HEK293T (cell line): ENCODE data around the gene KIF25.

Experiments used
- ARNT ChIP-seq: fragments of 450-650 bp; IDR thresholded peaks from 2 replicates; pipeline ENCODE4 v1.6.1; 2017; ENCODE audit warnings: mild to moderate bottlenecking
- BHLHE40 ChIP-seq: fragments of 450-650 bp; IDR thresholded peaks from 2 replicates; pipeline ENCODE4 v1.6.1; 2016; ENCODE audit warnings: mild to moderate bottlenecking, moderate library complexity, borderline replicate concordance
- CTBP1 ChIP-seq: fragments of 450-650 bp; IDR thresholded peaks from 2 replicates; pipeline ENCODE4 v1.6.1; 2016; ENCODE audit warnings: borderline replicate concordance
- ELF4 ChIP-seq: fragments of 450-650 bp; IDR thresholded peaks from 2 replicates; pipeline ENCODE4 v1.6.1; 2017; ENCODE audit warnings: antibody characterized with exemption
- FOXA1 ChIP-seq: fragments of 450-650 bp; IDR thresholded peaks from 2 replicates; pipeline ENCODE4 v1.6.1; 2016; ENCODE audit warnings: mild to moderate bottlenecking
- FOXM1 ChIP-seq: fragments of 450-650 bp; IDR thresholded peaks from 2 replicates; pipeline ENCODE4 v1.6.1; 2017; ENCODE audit warnings: mild to moderate bottlenecking, borderline replicate concordance
- HDGF ChIP-seq: fragments of 450-650 bp; IDR thresholded peaks from 2 replicates; pipeline ENCODE4 v1.6.1; 2017; ENCODE audit warnings: antibody characterized with exemption, borderline replicate concordance
- L3MBTL2 ChIP-seq: fragments of 450-650 bp; conservative IDR thresholded peaks from 2 replicates; pipeline ENCODE4 v1.6.1; 2016; ENCODE audit warnings: mild to moderate bottlenecking
- NFRKB ChIP-seq: fragments of 450-650 bp; IDR thresholded peaks from 2 replicates; pipeline ENCODE4 v1.6.1; 2016; ENCODE audit warnings: mild to moderate bottlenecking, moderate library complexity
- SP1 ChIP-seq: fragments of 450-650 bp; IDR thresholded peaks from 2 replicates; pipeline ENCODE4 v1.6.1; 2017
- SUZ12 ChIP-seq: fragments of 450-650 bp; IDR thresholded peaks from 2 replicates; pipeline ENCODE4 v1.6.1; 2016; ENCODE audit warnings: mild to moderate bottlenecking
- TARDBP ChIP-seq: fragments of 450-650 bp; IDR thresholded peaks from 2 replicates; pipeline ENCODE4 v1.6.1; 2016
- ZNF384 ChIP-seq: fragments of 450-650 bp; IDR thresholded peaks from 2 replicates; pipeline ENCODE4 v1.6.1; 2016

DNA sequence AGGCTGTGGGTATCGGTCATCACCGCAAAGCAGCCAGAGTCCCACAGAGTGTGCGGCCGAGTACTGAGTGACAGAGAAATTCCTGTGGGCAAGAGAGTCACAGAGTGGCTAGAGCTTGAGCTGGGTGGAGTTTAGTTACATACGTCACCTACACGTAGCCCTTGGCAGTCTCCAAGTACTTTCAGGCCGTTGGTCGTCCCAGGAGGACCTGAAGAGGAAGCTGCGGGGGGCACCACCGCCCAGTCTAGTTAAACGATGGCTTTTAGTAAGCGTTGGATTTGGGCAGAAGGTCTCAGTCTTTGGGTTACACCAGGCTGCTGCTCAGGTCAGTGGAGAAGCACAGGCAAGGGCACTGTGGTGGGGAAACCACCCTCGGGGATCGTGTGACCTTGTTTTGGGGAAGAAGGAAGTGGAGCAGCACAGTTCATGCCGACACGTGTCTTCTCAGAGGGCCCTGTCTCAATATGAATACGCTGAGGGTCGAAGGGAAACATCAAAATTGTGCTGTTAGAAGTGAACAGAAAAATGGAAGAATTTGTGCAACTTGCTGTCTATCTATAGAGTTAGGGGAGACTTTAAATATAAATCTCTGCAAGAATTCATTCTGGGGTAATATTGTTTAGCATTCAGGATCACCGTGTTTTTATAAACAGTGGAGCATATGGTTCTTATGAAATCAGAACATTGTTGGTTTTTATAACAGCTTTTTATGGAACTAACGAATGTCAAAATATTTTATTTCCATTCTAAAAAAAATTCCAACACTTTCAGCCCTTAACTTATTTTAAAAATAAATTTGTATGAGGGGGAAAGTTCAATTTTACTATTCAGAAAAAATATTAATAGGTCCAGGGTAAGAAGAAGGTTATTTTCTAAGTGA lies 28.6 kb downstream of the KIF25 start:
- TF ChIP-seq BHLHE40 (no peak), ARNT (no peak), SP1 (no peak), FOXA1 (no peak), FOXM1 (no peak), TARDBP (no peak), CTBP1 (no peak), SUZ12 (no peak), NFRKB (no peak), ZNF384 (no peak), HDGF (no peak), L3MBTL2 (peak; percentile 75), ELF4 (no peak)
